NT2/D1 (cell line): ENCODE measurements around the gene CAMK2N2.
A peak's percentile ranks its signal among the peaks of the same experiment; 100 is the strongest.

Experiments
- DNase-seq: peaks from one replicate; pipeline ENCODE4 v3.0.0-alpha.2; 2011; ENCODE audit warnings: low read depth, low spot score
- H3K27me3 ChIP-seq: 2 replicates; pipeline ENCODE4 v1.6.0; 2011; ENCODE audit warnings: mild to moderate bottlenecking; ENCODE audit not compliant: insufficient read length, insufficient read depth
- H3K36me3 ChIP-seq: 2 replicates; pipeline ENCODE4 v1.6.1; 2011; ENCODE audit warnings: mild to moderate bottlenecking, low read length, mixed read lengths; ENCODE audit not compliant: insufficient read depth, insufficient read length
- H3K4me1 ChIP-seq: 2 replicates; pipeline ENCODE4 v1.5.1; 2011; ENCODE audit not compliant: insufficient read depth, insufficient read length
- H3K4me3 ChIP-seq: 2 replicates; pipeline ENCODE4 v1.5.1; 2011; ENCODE audit warnings: low read depth; ENCODE audit not compliant: insufficient read length
- H3K9ac ChIP-seq: 2 replicates; pipeline ENCODE4 v1.6.0; 2011; ENCODE audit warnings: low read depth; ENCODE audit not compliant: insufficient read length
- H3K9me3 ChIP-seq: 2 replicates; pipeline ENCODE4 v1.5.1; 2011; ENCODE audit warnings: mild to moderate bottlenecking, low read length; ENCODE audit not compliant: insufficient read depth
- SUZ12 ChIP-seq: IDR thresholded peaks from 2 replicates; pipeline ENCODE4 v1.6.1; 2011; ENCODE audit not compliant: insufficient read length, insufficient read depth; ENCODE audit errors: extremely low read depth
- YY1 ChIP-seq: IDR thresholded peaks from 2 replicates; pipeline ENCODE4 v1.6.1; 2011; ENCODE audit not compliant: insufficient read length, insufficient read depth
- ZNF274 ChIP-seq: IDR thresholded peaks from 2 replicates; pipeline ENCODE4 v1.6.1; 2011; ENCODE audit warnings: mild to moderate bottlenecking, low read depth, low read length

The CAMK2N2 gene

DNA sequence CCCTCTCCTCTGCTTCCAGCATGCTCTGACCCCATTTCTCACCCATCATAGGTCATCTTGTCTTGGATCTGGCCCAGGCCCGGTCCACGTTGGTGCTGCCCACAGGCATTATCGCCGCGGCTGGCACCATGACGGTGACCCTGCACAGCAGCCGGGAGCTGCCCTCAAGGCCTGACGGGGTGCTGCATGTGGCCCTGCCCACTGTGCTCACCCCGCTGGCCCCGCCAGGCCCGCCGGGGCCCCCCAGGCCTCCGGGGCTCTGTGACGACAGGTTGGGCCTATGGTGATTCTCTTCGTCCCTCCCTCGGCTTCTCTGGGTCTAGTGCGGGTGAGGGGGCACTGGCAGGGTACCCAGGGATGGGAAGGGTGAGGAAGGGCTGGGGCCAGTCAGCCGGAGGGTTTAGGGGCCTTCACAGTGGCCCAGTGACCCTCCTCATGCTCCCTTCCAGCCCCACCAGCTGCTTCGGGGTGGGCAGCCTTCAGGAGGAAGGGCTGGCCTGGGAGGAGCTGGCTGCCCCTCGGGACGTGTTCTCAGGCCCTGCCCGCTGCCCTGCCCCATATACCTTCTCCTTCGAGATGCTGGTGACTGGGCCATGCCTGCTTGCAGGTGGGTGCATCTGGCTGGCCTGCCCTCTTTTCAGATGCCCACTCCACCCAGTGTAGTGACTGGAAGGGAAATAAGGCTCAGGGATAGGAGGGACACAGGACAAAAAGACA, 28.1 kb downstream of the CAMK2N2 start:
- Histone ChIP-seq H3K36me3 (no peaks in the 10 kb centered on the region), H3K9ac (no peak overlapping the region), H3K27me3 (peaks cover 60% of the 10 kb centered on the region), H3K4me1 (peaks cover 6% of the 10 kb centered on the region), H3K9me3 (no peaks in the 10 kb centered on the region), H3K4me3 (no peak overlapping the region)
- TF ChIP-seq SUZ12 = no peak
- no peak for TF ChIP-seq YY1
- no peak for TF ChIP-seq ZNF274
- DNase-seq = no peak

GRCh38 chr3:184231671-184232070, 29.7 kb downstream of the CAMK2N2 start:
- TF ChIP-seq ZNF274 (no peak), SUZ12 (no peak), YY1 (no peak)
- peaks cover 69% of the 10 kb centered on the region for H3K27me3 ChIP-seq
- peaks cover 6% of the 10 kb centered on the region for H3K4me1 ChIP-seq
- DNase-seq = no peak
- no peaks in the 10 kb centered on the region for H3K9me3 ChIP-seq
- H3K36me3 ChIP-seq = no peaks in the 10 kb centered on the region
- H3K9ac ChIP-seq = no peak overlapping the region
- H3K4me3 ChIP-seq = no peak overlapping the region

DNA sequence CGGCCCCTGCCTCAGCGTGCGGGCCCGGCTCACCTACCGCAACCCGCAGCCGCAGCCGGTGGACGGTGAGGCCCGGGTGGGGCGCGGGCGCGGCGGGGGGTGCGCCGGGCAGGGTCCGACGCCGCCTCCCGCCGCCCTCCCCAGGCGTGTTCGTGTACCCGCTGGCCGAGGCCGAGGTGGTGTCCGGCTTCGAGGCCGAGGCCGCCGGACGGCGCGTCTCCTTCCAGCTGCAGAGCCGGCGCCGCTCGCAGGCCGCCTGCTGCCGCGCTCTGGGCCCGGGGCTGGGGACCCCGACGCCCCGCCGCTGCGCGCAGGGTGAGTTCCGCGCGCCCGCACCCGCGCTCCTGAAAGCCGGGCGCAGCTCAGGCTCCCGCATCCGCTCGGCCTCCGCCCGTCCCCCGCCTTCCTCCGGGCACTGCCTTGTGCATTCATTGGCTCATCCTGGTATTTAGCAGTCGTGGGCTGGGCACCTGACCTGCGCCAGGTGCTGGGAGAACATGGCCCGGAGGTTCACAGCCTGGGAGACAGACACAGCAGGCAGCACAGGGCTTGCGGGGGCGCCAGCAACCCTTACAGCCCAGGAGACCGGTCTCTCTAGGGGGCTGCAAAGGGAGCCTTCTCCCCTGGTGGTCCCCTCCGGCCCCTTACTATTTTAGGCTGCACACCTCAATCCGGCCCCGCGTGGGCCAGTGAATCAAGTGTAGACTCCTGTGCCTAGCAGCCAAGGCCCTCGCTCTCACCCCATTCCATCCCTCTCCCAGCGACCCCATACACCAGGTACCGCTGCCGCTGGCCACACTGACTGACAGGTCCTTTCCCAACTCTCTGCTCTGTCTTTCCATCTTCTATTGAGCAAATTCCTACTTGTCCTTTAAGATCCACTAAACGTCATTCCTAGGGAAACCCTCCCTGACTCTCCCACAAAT, 30.5 kb downstream of the CAMK2N2 start:
- Histone ChIP-seq H3K4me1 (peaks cover 6% of the 10 kb centered on the region), H3K27me3 (peaks cover 69% of the 10 kb centered on the region), H3K9me3 (no peaks in the 10 kb centered on the region), H3K9ac (peak overlapping the region; percentile 64), H3K4me3 (peak overlapping the region; percentile 47), H3K36me3 (no peaks in the 10 kb centered on the region)
- TF ChIP-seq YY1 (no peak), ZNF274 (no peak), SUZ12 (peak; percentile 92)
- DNase-seq = no peak

GRCh38 chr3:184230081-184230602, 31.2 kb downstream of the CAMK2N2 start:
- peaks cover 67% of the 10 kb centered on the region for H3K27me3 ChIP-seq
- H3K36me3 ChIP-seq = no peaks in the 10 kb centered on the region
- peak; percentile 6 for TF ChIP-seq SUZ12
- TF ChIP-seq ZNF274 = no peak
- peak overlapping the region; percentile 64 for H3K9ac ChIP-seq
- DNase-seq = no peak
- no peaks in the 10 kb centered on the region for H3K9me3 ChIP-seq
- H3K4me1 ChIP-seq = peaks cover 6% of the 10 kb centered on the region
- peak overlapping the region; percentile 47 for H3K4me3 ChIP-seq

- Histone ChIP-seq H3K4me1 (peaks cover 6% of the 10 kb centered on the region), H3K27me3 (peaks cover 67% of the 10 kb centered on the region), H3K9me3 (no peaks in the 10 kb centered on the region), H3K36me3 (no peaks in the 10 kb centered on the region), H3K9ac (peak within 1 kb of the TSS; percentile 64), H3K4me3 (peak within 1 kb of the TSS; percentile 47)
- TF ChIP-seq SUZ12 = peak; percentile 95
- TF ChIP-seq YY1 = no peak
- TF ChIP-seq ZNF274 = no peak
- no peak for DNase-seq
Measured at GRCh38 chr3:184229394-184230080, 31.8 kb downstream of the CAMK2N2 start, which contains the start of gene VWA5B2. VWA5B2 (plus strand) TSS chr3:184229585; CDS start chr3:184230529, 944 bp downstream.

- Histone ChIP-seq H3K4me1 (peaks cover 6% of the 10 kb centered on the region), H3K9ac (no peak overlapping the region), H3K36me3 (no peaks in the 10 kb centered on the region), H3K27me3 (peaks cover 62% of the 10 kb centered on the region), H3K4me3 (no peak overlapping the region), H3K9me3 (no peaks in the 10 kb centered on the region)
- TF ChIP-seq YY1 = no peak
- TF ChIP-seq SUZ12 = no peak
- no peak for DNase-seq
Measured at GRCh38 chr3:184228376-184229137, 32.8 kb downstream of the CAMK2N2 start.
